ENCODE measurements around the gene PPP3CA.

DNA sequence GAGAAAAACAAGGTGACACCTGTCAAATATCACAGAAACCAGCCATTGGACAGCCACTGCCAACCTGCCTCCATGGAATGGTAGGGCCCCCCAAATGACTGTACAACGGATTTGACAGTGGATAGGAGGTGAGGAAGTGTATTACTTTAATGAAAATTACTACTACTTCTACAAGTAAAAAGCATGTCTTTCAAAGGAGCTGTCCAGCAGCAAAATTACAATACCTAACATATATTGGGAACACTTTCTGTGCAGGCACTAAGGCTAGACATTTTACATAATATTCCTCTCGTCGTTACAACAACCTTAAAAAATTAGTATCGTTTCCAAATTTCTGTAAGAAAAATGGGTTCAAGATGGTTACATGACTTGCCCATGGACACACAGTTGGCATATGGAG is 14.9 kb downstream of the PPP3CA start:
- no peak for TF ChIP-seq CTCF (IDR thresholded peaks at IDR 0.05)
- TF ChIP-seq EZH2 (IDR thresholded peaks at IDR 0.05), result no peak
- no peak for TF ChIP-seq EZH2phosphoT487 (IDR thresholded peaks at IDR 0.05)

Measured in neural progenitor cell (in vitro differentiated cells).